ENCODE measurements around the gene CCDC24. TPM values are rescaled to one million over a fixed set of nuclear protein-coding genes. Genes with fewer than 3 reads are reported as not detected.

Gene CCDC24
- total and polyA plus RNA-seq, 10 donors: 3.3 to 25.9 (median 5.6) TPM

DNA sequence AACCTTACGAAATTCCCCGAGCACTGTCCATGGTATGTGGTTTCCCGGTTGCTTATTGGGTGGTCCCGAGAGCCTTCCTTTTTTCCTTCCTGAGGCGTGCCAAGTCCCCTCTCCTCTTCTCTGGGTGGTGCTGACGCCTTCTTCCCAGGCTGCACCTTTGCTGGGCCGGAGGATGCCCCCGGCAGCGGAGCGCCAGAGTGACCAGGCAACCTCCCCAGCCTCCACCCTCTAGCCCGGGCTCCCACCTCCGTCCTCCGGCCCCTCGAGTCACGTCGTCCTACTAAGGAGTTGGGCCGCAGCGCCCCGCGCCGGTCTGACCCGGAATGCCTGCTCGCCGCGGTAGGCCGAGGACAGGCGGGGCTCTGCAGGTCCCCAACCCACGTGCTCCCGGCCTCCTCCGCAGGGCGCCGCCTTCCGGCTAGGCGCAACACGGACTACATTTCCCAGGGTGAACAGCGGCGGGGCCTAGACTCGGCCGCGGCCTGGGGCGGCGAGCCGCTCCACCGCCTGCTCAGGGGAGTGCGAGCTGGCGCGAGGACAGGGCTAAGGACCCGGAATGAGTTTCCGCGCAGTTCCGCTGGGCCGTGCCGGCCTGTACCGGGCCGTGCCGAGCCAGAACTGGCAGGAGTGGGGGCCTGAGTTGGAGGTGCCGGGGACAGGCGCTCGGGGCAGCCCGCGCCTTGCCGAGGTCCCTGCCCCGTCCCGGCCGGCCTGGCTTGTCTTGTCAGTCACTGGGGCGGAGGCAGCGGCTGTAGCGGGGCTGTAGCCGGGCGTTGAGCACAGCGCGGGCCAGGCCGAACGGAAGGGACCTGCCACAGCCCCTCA, 45.0 kb upstream of the CCDC24 start, which contains the start of gene IPO13:
Gene IPO13, plus strand, starts transcription at position 715 of the 825 bp plus-strand sequence. CDS start 651 bp downstream, outside the sequence.
- TF ChIP-seq POLR2A (IDR thresholded peaks at IDR 0.05) (peak in 1 of 3 donors; percentile 50), POLR2AphosphoS5 (IDR thresholded peaks at IDR 0.05) (peak; percentile 78 to 93 (median 85))
- TF ChIP-seq, protein P1, sequence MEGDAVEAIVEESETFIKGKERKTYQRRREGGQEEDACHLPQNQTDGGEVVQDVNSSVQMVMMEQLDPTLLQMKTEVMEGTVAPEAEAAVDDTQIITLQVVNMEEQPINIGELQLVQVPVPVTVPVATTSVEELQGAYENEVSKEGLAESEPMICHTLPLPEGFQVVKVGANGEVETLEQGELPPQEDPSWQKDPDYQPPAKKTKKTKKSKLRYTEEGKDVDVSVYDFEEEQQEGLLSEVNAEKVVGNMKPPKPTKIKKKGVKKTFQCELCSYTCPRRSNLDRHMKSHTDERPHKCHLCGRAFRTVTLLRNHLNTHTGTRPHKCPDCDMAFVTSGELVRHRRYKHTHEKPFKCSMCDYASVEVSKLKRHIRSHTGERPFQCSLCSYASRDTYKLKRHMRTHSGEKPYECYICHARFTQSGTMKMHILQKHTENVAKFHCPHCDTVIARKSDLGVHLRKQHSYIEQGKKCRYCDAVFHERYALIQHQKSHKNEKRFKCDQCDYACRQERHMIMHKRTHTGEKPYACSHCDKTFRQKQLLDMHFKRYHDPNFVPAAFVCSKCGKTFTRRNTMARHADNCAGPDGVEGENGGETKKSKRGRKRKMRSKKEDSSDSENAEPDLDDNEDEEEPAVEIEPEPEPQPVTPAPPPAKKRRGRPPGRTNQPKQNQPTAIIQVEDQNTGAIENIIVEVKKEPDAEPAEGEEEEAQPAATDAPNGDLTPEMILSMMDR (IDR thresholded peaks at IDR 0.05 in 8 of 11, conservative IDR thresholded peaks at IDR 0.05 in 3 of 11): peak; percentile 75 to 91 (median 83)
- WGBS, 5 donors: 0 to 2% (median 1%) methylated on average over 36 to 74 of the region's 74 CpGs

DNA sequence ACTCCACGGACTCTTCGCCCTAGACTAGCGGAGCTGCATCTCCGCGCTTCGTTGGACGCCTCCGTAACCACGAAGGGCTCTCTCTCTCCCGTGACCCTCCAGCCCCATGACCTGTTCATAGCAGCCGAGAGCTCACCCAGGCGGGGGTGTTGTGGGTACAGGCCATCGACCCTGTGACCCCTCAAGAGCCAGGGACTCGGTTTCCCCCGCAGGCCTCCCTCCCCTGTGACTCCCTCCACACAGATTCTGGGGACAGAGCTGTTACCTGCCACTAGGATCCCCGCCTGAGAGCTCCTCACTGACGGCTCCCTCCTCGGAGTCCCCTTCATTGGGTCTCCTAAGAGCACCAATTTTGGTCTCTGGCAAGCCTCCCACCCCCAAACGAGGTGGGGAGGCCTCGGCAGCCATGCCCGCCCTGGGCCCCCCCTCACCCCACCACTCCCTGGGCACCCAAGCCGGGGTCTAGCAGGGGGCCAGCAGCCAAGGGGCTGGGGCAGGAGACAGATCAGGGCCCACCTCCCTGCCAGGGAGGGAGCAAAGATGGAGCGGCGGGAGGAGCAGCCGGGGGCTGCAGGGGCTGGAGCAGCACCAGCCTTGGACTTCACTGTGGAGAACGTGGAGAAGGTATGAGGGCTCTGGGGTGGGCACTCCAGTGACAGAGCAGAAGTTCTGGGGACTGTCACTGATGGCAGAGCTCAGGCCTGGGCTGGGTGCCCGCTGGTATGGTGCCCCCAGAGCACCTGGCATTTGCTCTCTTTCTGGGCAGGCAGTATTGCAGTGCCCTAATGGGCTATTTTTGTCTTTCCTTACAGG, 44.1 kb upstream of the CCDC24 start:
- peaks cover 20 to 51% (median 38%) of the 10 kb centered on the region in 6 donors for H3K4me1 ChIP-seq
- H3K4me3 ChIP-seq: peak overlapping the region; percentile 62 to 83 (median 70)
- peaks cover 0 to 25% (median 9%) of the 10 kb centered on the region in 6 donors for H3K36me3 ChIP-seq
- TF ChIP-seq, protein P1 (IDR thresholded peaks at IDR 0.05 in 8 of 11, conservative IDR thresholded peaks at IDR 0.05 in 3 of 11): no peak
- no peak for TF ChIP-seq POLR2AphosphoS5 (IDR thresholded peaks at IDR 0.05)
- no peak for TF ChIP-seq POLR2A (IDR thresholded peaks at IDR 0.05)
- WGBS, 5 donors: 4 to 20% (median 10%) methylated on average over 20 to 27 of the region's 27 CpGs
- H3K27me3 ChIP-seq (replicated peaks in 1 of 7): no peaks in the 10 kb centered on the region
- peak overlapping the region; percentile 90 to 99 (median 96) for H3K27ac ChIP-seq
- DNase-seq: peak; percentile 87
- intact Hi-C loops (cut with DNase I; ENCODE audit: low total_unique reads): no loop called here
- H3K9me3 ChIP-seq: no peaks in the 10 kb centered on the region

More for the DNA sequence above, 45.0 kb upstream of the CCDC24 start, which contains the start of gene IPO13:
- Histone ChIP-seq H3K4me1 (peaks cover 20 to 51% (median 38%) of the 10 kb centered on the region in 6 donors), H3K36me3 (peaks cover 0 to 25% (median 9%) of the 10 kb centered on the region in 6 donors), H3K4me3 (peak within 1 kb of the TSS; percentile 62 to 83 (median 70)), H3K9me3 (no peaks in the 10 kb centered on the region), H3K27me3 (replicated peaks in 1 of 7) (no peaks in the 10 kb centered on the region), H3K27ac (peak within 1 kb of the TSS; percentile 90 to 99 (median 96))
- DNase-seq: peak; percentile 99
- intact Hi-C loops (cut with DNase I; ENCODE audit: low total_unique reads): no loop called here

DNA sequence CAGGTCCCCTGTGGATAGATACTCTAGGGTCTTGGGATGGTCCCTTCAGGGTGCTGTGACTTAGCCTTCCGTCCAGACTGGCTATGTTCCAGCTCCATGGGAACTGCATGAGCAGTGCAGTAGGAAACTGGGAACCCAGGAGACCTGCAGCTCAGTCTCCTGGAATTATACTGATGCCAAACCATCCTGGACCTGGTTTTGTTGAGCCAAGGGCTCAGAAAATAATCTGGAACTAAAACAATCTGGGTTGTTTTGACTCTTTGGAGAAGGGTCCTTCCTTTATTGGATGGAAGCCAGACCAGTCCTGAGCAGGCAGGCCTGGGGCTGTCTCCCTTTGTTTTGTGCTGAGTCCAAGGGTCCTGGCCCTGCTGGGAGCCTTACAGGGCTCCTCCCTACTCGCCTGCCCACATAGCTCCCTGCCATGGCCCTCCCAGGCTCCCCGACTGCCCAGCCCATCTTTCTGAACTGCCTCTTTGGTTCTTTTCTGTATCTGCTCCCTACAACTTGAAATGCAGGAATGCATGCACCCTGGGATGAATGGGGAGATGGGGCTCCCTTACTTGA, 43.4 kb upstream of the CCDC24 start:
- intact Hi-C loops (cut with DNase I; ENCODE audit: low total_unique reads): no loop called here
- TF ChIP-seq, protein P1 (IDR thresholded peaks at IDR 0.05 in 8 of 11, conservative IDR thresholded peaks at IDR 0.05 in 3 of 11): no peak
- TF ChIP-seq POLR2A (IDR thresholded peaks at IDR 0.05) (no peak), POLR2AphosphoS5 (IDR thresholded peaks at IDR 0.05) (no peak)
- Histone ChIP-seq H3K4me3 (peak overlapping the region in 7 of 8 donors; percentile 62 to 83 (median 69)), H3K27ac (peak overlapping the region in 2 of 8 donors; percentile 96 to 97), H3K36me3 (peaks cover 0 to 27% (median 9%) of the 10 kb centered on the region in 6 donors), H3K4me1 (peaks cover 20 to 51% (median 38%) of the 10 kb centered on the region in 6 donors), H3K27me3 (replicated peaks in 1 of 7) (no peaks in the 10 kb centered on the region), H3K9me3 (no peaks in the 10 kb centered on the region)
- 45 to 68% (median 63%) methylated on average over 3 of the region's 3 CpGs for whole genome bisulfite sequencing, 5 donors
- DNase-seq: no peak
